ENCODE measurements around the gene MED23. TPM values are rescaled to one million over a fixed set of nuclear protein-coding genes. Genes with fewer than 3 reads are reported as not detected.

Gene MED23, protein sequence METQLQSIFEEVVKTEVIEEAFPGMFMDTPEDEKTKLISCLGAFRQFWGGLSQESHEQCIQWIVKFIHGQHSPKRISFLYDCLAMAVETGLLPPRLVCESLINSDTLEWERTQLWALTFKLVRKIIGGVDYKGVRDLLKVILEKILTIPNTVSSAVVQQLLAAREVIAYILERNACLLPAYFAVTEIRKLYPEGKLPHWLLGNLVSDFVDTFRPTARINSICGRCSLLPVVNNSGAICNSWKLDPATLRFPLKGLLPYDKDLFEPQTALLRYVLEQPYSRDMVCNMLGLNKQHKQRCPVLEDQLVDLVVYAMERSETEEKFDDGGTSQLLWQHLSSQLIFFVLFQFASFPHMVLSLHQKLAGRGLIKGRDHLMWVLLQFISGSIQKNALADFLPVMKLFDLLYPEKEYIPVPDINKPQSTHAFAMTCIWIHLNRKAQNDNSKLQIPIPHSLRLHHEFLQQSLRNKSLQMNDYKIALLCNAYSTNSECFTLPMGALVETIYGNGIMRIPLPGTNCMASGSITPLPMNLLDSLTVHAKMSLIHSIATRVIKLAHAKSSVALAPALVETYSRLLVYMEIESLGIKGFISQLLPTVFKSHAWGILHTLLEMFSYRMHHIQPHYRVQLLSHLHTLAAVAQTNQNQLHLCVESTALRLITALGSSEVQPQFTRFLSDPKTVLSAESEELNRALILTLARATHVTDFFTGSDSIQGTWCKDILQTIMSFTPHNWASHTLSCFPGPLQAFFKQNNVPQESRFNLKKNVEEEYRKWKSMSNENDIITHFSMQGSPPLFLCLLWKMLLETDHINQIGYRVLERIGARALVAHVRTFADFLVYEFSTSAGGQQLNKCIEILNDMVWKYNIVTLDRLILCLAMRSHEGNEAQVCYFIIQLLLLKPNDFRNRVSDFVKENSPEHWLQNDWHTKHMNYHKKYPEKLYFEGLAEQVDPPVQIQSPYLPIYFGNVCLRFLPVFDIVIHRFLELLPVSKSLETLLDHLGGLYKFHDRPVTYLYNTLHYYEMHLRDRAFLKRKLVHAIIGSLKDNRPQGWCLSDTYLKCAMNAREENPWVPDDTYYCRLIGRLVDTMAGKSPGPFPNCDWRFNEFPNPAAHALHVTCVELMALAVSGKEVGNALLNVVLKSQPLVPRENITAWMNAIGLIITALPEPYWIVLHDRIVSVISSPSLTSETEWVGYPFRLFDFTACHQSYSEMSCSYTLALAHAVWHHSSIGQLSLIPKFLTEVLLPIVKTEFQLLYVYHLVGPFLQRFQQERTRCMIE (N-terminal part only)
- 28.3 and 32.1 TPM in 2 replicates for total RNA-seq (2014; rRNA removed; shearing (Covaris generic))

DNA sequence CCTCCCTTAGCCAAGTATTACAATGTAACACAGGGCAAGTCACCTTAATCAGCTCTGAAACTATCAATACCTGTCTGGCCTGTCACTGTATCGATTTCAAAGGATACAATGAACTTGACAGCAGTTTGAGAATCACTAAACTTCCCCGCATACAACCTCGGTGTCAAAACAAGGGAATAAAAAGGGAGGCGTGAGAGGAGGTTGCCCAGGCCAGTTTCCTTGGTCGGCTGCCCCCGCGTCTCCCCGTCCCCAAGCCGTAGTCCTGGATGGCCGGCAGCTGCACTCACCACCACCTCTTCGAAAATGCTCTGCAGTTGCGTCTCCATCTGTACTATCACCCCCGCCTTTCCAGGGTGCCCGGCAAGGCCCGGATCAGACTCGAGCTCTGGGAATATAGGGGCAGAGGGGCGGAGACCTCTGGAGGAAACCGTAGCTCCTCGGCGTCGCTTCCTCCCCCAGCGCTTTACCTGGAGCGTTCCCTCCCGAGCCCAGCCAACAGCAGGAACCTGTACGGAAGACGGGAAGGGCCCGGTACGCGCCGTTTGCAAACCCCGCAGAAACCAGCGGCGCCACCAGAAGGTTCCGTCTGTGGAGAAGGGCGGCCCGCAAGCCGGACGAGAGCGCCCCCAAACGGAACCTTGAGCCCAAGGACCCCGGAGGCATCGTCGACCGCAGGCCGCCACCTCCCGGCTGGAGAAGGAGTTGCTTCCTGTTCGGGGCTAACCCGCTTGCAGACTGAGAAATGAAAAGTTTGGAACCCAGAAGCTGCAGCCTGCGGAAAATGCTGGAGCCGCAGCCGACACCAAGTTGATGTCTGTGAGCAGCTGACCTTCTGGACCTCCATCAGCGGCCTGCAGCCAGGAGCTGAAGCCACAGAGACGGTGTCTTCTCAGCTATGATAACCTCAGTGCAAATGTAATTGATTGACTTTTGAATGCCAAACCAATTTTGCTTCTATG lies at the start of gene MED23:
Gene MED23, minus strand, starts transcription at position 519 of the 959 bp plus-strand sequence. Its CDS starts 193 bp downstream, at position 326.
- peak; percentile 91 for DNase-seq (ENCODE audit: low read depth)

DNA sequence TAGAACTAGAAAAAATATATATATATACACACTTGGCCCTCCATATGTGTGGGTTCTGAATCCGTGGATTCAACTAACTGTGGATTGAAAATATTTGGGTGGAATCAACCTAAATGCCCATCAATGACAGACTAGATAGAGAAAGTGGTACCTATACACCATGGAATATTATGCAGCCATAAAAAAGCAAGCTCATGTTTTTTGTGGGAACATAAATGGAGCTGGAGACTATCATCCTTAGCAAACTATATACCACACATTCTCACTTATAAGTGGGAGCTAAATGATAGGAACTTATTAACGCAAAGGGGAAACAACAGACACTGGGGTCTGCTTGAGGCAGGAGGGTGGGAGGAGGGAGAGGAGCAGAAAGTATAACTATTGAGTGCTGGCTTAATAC lies 45.1 kb upstream of the MED23 start:
- no peak for DNase-seq (ENCODE audit: low read depth)

DNA sequence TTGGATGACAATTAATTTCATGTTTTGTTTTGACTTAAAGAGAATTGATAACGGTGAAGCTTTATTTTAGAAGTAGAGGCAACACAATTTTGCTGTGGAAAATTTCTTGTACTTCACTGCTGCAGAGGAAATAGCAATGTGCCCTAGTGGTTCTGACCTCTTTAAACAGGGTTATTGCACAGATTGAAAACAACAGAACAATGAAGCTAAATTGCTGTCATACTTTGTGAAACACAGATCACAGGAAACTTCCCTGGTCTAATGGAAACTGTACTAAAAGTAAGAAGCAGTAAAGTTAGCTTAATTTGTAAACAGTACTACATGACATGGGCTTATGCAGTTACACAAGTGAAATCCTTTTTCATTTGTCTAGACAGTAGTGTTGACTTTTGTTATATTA lies 41.8 kb upstream of the MED23 start:
- DNase-seq (ENCODE audit: low read depth) = no peak

DNA sequence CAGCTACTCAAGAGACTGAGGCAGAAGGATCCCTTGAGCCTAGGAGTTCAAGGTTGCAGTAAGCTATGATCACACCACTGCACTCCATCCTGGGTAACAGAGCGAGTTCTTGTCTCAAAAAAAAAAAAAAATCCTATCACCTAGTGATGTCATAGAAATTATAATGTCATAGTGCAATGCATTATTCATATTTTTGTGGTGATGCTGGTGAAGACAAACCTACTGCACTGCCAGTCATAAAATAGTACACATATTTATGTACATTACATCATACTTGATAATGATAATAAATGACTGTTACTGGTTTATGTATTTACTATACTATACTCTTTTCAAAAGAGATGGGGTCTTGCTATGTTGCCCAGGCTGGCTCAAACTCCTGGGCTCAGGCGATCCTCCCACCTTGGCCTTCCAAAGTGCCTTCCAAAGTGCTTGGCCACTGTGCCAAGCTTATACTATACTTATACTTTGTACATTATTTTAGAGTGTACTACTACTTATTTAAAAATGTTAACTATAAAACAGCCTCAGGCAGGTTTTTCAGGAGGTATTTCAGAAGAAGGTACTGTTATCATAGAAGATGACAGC lies 35.6 kb upstream of the MED23 start:
- no peak for DNase-seq (ENCODE audit: low read depth)

DNA sequence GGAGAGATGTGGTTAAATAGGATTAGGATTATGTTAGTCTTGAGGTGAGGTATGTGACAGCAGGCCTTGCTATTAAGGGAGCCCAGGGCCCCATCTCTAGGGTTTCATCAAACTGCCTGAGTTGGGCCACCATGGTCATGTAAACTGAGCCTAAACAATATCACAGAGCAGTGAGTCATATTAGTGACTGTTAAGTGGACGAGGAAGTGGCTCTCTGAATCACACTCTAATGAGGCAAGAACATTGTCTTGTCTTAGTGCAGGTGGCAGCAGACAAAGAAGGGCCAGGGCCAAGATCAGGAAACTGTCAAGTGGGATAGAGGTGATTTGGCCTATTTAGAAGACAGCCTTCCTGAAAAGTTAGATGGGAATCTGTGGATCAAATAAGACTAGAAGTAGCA lies 32.2 kb upstream of the MED23 start:
- DNase-seq (ENCODE audit: low read depth) = peak; percentile 79

DNA sequence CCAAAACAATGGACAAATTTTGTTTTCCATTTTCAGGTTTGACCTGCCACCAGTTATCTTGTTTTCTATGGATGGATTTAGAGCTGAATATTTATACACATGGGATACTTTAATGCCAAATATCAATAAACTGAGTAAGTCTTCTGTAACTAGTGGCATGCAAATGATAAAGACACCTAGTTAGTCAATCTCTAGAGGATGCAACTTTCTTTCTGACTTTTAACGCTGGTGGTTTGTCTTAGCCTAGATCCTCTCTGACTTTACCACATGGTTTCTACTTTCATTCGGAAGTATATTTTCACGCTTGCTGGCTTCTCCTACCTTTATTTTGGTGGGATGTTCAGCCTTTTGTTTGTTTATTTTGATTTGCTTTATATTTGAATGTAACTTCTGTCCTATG lies 30.2 kb upstream of the MED23 start:
- DNase-seq (ENCODE audit: low read depth) = no peak

DNA sequence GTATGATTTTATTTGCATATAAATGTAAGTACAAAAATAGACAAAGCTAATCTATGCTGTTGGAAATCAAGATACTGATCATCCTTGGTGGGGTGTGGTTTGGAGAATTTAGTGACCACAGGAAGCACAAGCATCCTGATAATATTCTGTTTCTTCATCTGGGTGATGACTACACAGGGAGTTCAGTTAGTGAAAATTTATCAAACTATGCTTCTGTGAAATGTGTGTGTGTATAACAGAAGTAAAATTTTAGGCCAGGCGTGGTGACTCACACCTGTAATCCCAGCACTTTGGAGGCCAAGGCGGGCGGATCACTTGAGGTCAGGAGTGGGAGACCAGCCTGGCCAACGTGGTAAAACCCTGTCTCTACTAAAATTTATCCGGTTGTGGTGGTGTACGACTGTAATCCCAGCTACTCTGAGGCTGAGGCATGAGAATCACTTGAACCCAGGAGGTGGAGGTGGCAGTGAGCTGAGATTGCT lies 29.6 kb upstream of the MED23 start:
- DNase-seq (ENCODE audit: low read depth) = peak; percentile 87

DNA sequence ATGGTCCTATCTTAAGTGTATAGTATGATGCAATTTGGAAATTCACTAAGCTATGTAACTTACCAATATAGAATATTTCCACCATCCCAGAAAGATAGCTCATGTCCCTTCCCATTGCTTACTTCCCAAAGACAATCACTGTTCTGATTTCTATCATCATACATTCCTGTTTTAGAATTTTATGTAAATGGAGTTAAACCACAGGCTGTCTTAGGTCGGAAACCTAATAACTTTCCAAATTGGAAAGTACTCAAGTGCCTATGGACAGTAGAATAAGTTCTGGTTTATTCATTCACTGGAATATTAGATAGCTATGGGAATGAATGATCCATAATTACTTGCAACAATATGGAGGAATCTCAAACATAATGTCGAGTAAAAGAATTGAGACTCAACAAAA lies 29.2 kb upstream of the MED23 start:
- DNase-seq (ENCODE audit: low read depth) = no peak

DNA sequence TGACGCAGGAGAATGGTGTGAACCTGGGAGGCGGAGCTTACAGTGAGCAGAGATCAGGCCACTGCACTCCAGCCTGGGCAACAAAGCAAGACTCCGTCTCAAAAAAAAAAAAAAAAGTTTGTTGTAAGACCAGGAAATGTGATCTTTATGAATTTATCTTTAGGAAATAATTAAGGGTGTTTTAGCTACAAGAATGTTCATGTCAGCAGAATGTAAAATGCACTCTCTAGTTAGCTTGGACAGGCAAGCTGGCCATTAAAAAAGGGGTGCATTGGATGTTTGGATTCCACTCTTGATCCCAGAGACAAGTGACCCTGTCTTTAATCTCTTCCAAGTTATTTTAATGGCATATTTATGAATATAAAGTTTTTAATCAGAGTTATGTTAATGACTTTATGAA lies 28.6 kb upstream of the MED23 start:
- DNase-seq (ENCODE audit: low read depth) = no peak

DNA sequence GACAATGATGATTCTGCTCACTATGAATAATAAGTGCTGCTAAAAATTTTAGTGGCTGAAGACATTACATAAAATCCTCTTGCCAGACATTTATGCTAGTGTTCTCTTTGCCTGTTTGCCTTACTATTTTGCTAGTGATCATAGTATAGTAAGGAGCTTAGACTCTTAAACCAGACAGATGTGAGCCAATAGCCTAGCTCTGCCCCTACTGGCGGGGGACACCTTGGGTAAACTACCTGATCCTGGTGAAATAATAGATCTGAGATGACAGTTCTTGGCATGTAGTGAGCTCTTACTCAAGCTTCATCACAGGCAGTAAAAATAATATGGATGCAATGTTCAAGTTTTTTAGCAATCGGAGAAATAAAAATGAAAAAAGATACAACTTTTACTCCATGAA lies 27.9 kb upstream of the MED23 start:
- DNase-seq (ENCODE audit: low read depth) = no peak

DNA sequence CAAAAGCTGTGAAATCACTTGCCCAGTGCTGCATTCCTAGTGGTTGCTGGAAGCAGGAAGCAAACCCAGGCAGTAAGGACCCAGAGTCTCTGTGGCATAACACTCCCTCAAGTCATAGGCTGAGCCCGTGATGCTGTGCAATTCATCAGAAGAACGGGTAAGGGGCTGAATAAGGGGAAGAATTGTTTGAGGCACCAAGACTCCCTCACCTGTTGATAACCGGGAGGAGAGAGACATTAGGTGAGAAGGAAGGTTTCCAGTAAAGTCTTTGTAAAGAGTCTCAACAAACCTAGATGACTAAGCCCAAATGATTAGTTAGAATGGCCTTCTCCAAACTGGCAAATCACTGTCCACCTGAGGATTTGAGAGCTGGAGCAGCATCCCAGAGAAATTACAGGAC lies 27.3 kb upstream of the MED23 start:
- DNase-seq (ENCODE audit: low read depth) = no peak

DNA sequence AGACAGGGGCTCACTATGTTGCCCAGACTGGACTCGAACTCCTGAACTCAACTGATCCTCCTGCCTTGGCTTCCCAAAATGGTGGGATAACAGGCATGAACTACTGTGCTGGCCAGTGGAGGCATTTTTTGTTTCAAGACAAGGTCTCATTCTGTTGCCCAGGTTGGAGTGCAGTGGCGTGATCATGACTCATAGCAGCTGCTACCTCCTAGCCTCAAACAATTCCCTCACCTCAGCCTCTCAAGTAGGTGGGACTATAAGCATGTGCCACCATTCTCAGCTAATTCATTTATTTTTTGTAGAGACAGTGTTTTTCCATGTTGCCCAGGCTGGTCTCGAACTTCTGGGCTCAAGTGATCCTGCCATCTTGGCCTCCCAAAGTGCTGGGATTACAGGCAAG lies 26.3 kb upstream of the MED23 start:
- DNase-seq (ENCODE audit: low read depth) = peak; percentile 20

DNA sequence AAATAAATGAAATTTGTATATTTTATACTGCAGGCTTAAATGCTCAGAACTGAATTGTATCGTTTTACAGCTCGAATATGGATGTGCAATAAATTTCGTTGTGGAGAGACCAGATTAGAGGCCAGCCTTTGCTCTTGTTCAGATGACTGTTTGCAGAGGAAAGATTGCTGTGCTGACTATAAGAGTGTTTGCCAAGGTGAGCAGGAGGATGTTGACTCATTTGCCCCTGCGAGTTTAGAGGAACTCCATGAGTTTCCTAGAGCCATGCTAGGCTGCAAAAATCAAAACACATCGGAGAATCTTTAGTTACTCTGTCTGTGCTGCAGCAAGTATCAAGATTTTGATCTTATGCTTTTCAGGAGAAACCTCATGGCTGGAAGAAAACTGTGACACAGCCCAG lies 24.4 kb upstream of the MED23 start:
- peak; percentile 41 for DNase-seq (ENCODE audit: low read depth)

DNA sequence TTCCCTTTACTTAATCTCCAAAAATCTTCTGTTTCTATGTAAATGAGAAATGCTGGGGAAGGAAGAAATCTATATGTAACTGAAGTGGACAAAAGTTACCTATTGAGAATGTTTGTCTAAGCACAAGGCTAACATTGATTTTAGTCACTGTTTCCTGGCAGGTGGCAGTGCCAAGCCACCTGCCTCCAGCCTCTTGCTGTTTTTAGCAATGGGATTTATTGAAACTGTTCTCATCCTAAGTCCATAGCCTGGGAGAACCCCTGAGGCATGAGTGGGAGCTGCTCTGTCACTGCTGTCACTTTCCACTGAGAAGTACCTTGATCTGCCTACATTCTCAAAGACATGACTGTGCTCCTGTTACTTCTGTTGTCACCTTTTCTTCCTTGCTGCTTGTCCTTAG lies 23.7 kb upstream of the MED23 start:
- no peak for DNase-seq (ENCODE audit: low read depth)

DNA sequence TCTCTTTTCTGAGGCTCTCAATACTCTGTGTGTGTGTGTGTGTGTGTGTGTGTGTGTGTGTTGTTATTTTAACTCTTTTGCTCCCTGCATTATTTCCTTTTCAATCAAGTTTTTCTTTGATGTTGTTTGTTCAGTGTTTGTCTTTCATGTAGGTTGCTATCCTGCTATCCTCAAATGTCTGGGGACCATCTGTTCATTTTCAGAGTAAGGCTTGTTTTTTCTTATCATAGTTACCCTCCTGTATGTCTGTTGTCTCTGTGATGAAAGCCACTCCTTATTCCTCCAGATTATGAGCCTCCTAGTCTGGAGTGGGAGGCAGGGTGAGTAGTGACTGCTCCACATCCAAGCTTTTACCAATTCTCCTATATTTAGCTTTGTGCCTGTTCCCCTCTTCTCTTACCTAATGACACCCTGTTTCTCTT lies 18.2 kb upstream of the MED23 start:
- no peak for DNase-seq (ENCODE audit: low read depth)

DNA sequence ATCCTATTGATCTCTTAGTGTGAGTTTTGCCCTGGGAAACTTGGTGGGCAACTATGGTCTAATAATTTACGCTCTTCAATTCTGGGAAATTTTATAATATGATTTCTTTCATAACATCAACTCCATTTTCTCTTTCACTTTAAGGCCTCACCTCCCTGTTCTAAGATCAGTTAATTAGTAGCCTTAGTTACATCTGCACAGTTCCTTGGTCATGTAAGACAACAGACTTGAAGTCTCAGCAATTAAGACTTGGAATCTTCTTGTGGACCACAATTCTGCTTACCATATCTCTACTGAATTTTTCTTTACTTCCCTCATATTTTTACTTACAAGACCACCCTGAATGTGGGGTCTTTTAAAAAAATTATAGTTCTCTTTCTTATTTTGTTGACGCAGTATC lies 17.8 kb upstream of the MED23 start:
- DNase-seq (ENCODE audit: low read depth) = no peak

DNA sequence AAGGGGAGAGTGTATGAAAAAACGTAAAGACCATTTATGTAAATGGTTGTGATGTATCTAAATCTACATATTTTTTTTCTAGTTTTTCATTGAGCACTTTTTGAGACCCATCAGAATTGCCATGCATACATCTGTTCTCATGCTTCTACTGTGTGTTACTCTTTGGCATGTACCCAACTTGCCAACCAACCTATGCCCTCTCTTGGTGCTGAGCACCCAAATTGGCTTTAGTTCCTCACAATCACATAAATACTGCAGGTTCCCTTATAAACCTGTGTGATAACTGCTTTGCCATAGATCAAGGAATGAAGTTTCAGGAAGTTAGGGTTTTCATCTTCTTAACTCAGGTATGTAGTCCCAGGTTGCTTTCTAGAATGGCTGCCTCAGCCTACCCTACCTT lies 16.9 kb upstream of the MED23 start:
- DNase-seq (ENCODE audit: low read depth) = no peak

DNA sequence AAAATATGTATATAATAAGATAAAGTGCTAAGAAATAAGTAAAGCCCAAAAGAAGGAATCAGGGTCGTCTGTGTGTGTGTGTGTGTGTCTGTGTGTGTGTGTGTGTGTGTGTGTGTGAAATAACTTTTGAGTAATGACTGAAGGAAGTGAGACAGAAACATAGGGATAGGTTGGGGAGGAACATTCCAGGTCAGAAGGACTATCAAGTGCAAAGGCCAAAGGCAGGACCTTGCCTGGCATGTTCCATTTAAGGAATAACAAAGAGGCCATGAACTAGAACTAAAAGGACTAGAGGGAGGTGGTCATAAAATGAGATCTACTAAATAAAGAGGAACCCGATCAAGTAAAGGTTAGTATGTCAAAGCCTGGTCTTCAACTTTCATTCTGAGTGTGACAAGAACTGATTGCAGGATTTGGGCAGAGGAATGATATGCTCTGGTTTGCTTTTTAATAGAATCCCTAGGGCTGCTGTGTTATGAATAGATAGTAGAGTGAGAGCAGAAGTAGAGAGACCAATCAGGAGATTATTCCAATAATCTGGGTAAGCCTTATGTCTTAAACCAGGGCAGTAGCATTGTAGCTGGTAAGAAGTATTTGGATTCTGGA lies 15.9 kb upstream of the MED23 start:
- no peak for DNase-seq (ENCODE audit: low read depth)

DNA sequence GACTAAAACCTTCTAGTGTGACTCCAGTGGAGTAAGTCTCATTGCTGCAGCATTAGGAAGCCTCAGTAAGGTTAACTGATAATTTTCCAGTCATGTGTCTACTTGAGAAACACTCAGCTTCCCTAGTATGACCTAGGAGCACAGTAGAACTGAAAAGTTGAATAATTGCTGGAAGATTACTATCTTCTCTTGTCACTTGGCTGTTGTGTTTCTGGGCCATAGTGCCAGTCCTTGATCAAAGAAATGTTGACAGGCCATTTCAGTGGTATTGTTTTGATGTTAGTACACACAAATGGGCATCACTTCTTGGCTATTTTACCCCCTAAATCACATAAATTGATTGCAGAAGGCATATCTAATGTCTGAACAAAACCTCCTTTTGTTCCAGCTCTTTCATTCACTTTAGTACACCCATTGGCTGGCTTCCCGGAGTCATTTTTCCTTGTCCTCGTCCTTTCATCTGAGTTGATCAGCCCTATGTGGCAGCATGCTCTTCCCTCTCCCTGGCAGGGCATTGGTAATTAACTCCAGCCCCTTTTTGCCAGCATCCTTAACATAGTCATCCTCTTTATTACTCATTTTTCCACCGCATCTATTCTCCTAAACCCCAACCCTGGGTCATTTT lies 15.1 kb upstream of the MED23 start:
- peak; percentile 78 for DNase-seq (ENCODE audit: low read depth)
